MM.1S (cell line): ENCODE data around the gene KSR1.

Experiments
- EZH2 ChIP-seq: fragments of 300-600 bp; sonication (generic); optimal IDR thresholded peaks from 2 replicates; pipeline ENCODE3; 2017; ENCODE audit warnings: low read depth, mild to moderate bottlenecking, antibody characterized with exemption, low read length, mixed read lengths
- EZH2phosphoT487 ChIP-seq: fragments of 300-600 bp; sonication (generic); IDR thresholded peaks from 2 replicates; pipeline ENCODE4 v1.6.1; 2018; ENCODE audit warnings: antibody characterized with exemption, low read length
- TF ChIP-seq, protein P1 (sequence below): fragments of 300-600 bp; sonication (generic); IDR thresholded peaks from 2 replicates; pipeline ENCODE4 v1.5.1; 2016; ENCODE audit warnings: antibody characterized with exemption, low read length, mixed read lengths

- TF ChIP-seq EZH2 (no peak), EZH2phosphoT487 (no peak)
- TF ChIP-seq, protein P1, sequence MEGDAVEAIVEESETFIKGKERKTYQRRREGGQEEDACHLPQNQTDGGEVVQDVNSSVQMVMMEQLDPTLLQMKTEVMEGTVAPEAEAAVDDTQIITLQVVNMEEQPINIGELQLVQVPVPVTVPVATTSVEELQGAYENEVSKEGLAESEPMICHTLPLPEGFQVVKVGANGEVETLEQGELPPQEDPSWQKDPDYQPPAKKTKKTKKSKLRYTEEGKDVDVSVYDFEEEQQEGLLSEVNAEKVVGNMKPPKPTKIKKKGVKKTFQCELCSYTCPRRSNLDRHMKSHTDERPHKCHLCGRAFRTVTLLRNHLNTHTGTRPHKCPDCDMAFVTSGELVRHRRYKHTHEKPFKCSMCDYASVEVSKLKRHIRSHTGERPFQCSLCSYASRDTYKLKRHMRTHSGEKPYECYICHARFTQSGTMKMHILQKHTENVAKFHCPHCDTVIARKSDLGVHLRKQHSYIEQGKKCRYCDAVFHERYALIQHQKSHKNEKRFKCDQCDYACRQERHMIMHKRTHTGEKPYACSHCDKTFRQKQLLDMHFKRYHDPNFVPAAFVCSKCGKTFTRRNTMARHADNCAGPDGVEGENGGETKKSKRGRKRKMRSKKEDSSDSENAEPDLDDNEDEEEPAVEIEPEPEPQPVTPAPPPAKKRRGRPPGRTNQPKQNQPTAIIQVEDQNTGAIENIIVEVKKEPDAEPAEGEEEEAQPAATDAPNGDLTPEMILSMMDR = no peak
These were observed 166.7 kb downstream of the KSR1 start for GRCh38 chr17:27622986-27623385.
